ENCODE data around the gene UST. TPM values are rescaled to one million over a fixed set of nuclear protein-coding genes. Genes with fewer than 3 reads are reported as not detected.

UST gene
- total RNA-seq, 4 donors from 2014 or later: 16.7 to 19.5 (median 18.1) TPM

DNA sequence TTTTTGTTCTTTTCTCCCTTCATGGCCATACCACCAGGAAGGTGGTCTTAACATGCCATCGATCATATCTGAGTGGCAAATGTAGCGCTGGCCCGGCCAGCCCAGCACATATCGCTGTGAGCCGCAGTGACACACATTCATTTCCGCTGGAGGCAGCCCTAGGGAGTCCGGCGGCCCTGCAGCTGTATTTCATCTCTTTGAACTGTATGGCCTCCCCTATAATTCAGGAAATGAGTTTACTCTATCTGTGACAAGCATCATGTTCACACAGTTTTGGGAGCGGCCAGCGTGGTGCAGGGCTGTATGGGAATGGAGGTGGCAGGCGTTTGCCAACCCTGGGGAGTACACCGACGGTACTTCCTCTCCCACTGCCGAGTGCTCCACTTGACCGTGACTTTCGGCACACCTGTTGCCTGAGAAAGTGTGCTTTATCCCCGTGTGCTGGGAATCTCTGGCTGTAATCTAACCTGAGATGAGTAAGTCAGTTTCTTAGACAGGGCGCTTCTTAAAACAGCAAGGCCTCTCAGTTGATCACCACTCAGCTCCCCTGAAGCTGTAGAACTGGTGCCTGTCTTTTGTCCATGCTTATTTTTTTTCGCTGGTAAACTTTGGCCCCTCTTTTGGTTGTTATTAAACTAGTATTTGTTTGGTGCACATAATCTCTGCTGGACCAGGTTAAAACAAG, 313.6 kb downstream of the UST start:
- WGBS: 75% methylated on average over 19 of the region's 19 CpGs
- H3K4me1 ChIP-seq: peaks cover 24% of the 10 kb centered on the region
- no peak overlapping the region for H3K27ac ChIP-seq
- H3K27me3 ChIP-seq: no peaks in the 10 kb centered on the region
- H3K9me3 ChIP-seq: no peaks in the 10 kb centered on the region
- H3K4me3 ChIP-seq: no peak overlapping the region
- no peaks in the 10 kb centered on the region for H3K36me3 ChIP-seq
- no peak for TF ChIP-seq POLR2AphosphoS5 (IDR thresholded peaks at IDR 0.05)
- TF ChIP-seq, protein P1, sequence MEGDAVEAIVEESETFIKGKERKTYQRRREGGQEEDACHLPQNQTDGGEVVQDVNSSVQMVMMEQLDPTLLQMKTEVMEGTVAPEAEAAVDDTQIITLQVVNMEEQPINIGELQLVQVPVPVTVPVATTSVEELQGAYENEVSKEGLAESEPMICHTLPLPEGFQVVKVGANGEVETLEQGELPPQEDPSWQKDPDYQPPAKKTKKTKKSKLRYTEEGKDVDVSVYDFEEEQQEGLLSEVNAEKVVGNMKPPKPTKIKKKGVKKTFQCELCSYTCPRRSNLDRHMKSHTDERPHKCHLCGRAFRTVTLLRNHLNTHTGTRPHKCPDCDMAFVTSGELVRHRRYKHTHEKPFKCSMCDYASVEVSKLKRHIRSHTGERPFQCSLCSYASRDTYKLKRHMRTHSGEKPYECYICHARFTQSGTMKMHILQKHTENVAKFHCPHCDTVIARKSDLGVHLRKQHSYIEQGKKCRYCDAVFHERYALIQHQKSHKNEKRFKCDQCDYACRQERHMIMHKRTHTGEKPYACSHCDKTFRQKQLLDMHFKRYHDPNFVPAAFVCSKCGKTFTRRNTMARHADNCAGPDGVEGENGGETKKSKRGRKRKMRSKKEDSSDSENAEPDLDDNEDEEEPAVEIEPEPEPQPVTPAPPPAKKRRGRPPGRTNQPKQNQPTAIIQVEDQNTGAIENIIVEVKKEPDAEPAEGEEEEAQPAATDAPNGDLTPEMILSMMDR (IDR thresholded peaks at IDR 0.05): no peak
- TF ChIP-seq EP300 (IDR thresholded peaks at IDR 0.05): no peak
- no peak for TF ChIP-seq POLR2A (IDR thresholded peaks at IDR 0.05)
- DNase-seq (ENCODE audit: low spot score in 2 of 2): no peak

DNA sequence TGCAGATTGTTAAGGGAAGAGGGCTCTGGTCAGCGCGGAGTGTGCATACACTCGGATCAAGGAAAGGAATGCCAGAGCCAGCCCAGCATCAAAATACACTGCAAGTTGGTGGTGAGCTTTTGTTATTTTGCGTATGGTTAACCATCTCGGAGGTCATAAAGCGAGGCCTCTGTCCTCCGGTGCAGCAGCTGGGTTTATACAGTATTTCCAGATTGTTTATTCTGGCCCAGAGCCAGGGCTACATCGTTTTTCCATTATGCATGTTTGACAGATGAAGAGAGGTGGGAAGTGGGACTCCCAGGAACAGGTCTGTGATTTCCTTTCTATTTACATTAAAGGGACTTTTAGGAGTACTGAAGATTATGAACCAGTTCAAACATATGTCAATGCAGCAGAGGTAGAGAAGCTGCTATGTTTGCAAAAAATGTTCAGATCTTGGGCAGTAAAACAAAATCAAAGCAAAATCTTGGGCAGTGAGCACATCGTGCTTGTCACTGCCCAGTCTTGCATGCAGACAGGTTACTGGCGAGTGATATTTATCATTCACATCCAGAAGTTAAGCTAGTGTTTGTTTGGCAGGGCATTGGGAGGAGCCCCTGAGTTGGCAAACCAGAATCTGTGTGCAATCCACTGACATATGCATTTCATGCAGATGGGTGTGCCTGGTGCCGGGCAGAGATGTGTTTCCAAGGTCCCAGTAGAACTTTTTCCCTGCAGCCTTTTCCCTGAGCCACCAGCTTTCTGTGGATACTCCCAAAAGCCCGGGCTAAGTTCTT, 314.3 kb downstream of the UST start:
- no peaks in the 10 kb centered on the region for H3K36me3 ChIP-seq
- no peak overlapping the region for H3K27ac ChIP-seq
- no peak for DNase-seq (ENCODE audit: low spot score in 2 of 2)
- H3K4me1 ChIP-seq: peaks cover 24% of the 10 kb centered on the region
- WGBS: 48% methylated on average over 12 of the region's 12 CpGs
- no peaks in the 10 kb centered on the region for H3K27me3 ChIP-seq
- TF ChIP-seq EP300 (IDR thresholded peaks at IDR 0.05) (no peak), POLR2AphosphoS5 (IDR thresholded peaks at IDR 0.05) (no peak), POLR2A (IDR thresholded peaks at IDR 0.05) (no peak)
- TF ChIP-seq, protein P1 (IDR thresholded peaks at IDR 0.05): no peak
- no peak overlapping the region for H3K4me3 ChIP-seq
- no peaks in the 10 kb centered on the region for H3K9me3 ChIP-seq

DNA sequence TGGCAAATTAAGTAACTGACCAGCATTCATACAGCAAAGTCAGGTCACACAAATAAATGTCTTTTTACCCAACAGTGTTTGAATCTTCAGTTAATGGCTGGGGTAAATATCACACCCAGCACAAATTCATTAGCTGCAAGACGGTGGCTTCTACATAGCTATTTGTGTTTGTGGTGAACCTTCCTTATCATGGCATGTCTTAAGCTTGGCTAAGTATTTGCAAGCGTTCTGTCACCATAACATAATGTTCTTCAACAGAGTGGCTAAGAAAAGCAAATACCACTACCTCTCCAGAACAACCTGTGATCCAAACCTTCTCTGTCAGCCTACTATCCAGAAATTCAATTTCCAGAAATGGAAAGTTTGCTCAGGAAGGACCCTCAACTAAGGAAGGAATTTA, 315.1 kb downstream of the UST start:
- peaks cover 24% of the 10 kb centered on the region for H3K4me1 ChIP-seq
- 86% methylated on average over 2 of the region's 2 CpGs for WGBS
- no peak overlapping the region for H3K27ac ChIP-seq
- H3K36me3 ChIP-seq: no peaks in the 10 kb centered on the region
- H3K9me3 ChIP-seq: no peaks in the 10 kb centered on the region
- no peak for TF ChIP-seq EP300 (IDR thresholded peaks at IDR 0.05)
- no peak for TF ChIP-seq POLR2AphosphoS5 (IDR thresholded peaks at IDR 0.05)
- TF ChIP-seq, protein P1 (IDR thresholded peaks at IDR 0.05): no peak
- no peak for TF ChIP-seq POLR2A (IDR thresholded peaks at IDR 0.05)
- DNase-seq (ENCODE audit: low spot score in 2 of 2): no peak
- no peak overlapping the region for H3K4me3 ChIP-seq
- H3K27me3 ChIP-seq: no peaks in the 10 kb centered on the region

DNA sequence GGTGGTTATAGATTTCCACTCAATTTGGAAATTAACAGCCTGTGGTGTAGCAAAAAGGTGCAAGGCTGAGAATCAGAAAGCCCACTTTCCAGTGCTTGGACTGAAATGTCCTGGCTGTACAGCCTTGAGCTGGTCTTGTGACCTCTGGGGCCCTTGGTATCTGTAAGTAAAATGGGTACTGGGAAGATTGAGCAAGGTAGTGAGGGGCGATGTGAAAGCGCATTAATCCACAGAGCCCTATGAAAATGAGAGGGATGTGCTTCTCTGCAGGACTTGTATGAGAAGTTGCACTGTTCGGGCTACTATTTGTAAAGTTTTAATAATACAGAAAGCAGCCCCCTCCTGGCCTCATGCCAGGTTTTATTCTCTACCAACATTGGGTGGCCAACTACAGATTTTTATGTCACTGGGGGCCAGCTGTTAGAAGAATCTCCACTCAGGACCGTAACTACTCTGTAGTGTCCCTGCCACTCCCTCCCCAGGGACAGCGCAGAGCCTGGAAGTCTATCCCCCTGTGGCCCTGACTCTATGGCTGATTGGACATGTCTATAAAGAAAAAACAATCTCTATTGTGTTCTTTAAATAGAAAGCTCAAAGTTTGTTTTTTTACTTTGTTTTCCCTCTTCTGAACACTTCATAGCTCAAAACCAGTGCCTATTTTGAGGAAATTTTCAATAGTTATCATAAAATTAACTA, 316.0 kb downstream of the UST start:
- H3K27me3 ChIP-seq: no peaks in the 10 kb centered on the region
- H3K27ac ChIP-seq: no peak overlapping the region
- H3K4me1 ChIP-seq: peaks cover 24% of the 10 kb centered on the region
- no peak overlapping the region for H3K4me3 ChIP-seq
- no peaks in the 10 kb centered on the region for H3K9me3 ChIP-seq
- TF ChIP-seq EP300 (IDR thresholded peaks at IDR 0.05) (no peak), POLR2AphosphoS5 (IDR thresholded peaks at IDR 0.05) (no peak), POLR2A (IDR thresholded peaks at IDR 0.05) (no peak)
- TF ChIP-seq, protein P1 (IDR thresholded peaks at IDR 0.05): no peak
- H3K36me3 ChIP-seq: no peaks in the 10 kb centered on the region
- no peak for DNase-seq (ENCODE audit: low spot score in 2 of 2)
- 91% methylated on average over 5 of the region's 5 CpGs for WGBS

DNA sequence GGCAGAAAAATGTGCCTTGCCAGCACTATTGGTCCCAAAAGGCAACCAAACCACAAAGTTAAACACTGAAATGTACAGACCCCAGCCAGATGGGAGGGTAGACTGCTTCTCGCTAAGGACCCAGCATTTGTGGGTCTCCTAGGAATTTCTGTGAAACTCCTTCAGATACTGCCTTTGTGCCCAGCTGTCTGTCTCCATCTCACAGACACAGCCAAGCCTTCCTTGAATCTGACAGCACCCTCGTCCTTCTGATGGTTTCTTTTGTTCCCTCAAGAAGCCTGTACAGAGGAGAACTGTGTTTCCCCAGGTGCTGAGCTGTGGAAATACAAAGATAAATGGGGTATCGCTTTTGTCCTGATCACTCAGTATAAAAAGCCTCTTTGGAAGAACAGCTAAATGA, 316.6 kb downstream of the UST start:
- Histone ChIP-seq H3K4me3 (no peak overlapping the region), H3K27me3 (no peaks in the 10 kb centered on the region), H3K36me3 (no peaks in the 10 kb centered on the region), H3K27ac (no peak overlapping the region), H3K4me1 (peaks cover 24% of the 10 kb centered on the region), H3K9me3 (no peaks in the 10 kb centered on the region)
- WGBS: 87% methylated on average over 3 of the region's 3 CpGs
- DNase-seq (ENCODE audit: low spot score in 2 of 2): no peak
- no peak for TF ChIP-seq POLR2AphosphoS5 (IDR thresholded peaks at IDR 0.05)
- TF ChIP-seq EP300 (IDR thresholded peaks at IDR 0.05): no peak
- TF ChIP-seq POLR2A (IDR thresholded peaks at IDR 0.05): no peak
- TF ChIP-seq, protein P1 (IDR thresholded peaks at IDR 0.05): no peak
